GM21723 (cell line): Measurements from ENCODE around the gene SATB2.

ENCODE experiments used
- ATAC-seq: cut with Tn5 transposase; IDR thresholded peaks from one replicate; pipeline ENCODE4 v1.9.1; 2021; ENCODE audit warnings: mild to moderate bottlenecking, moderate library complexity; ENCODE audit not compliant: unreplicated experiment

SATB2 gene

GRCh38 chr2:199407421-199407820 is 50.3 kb downstream of the SATB2 start:
- no peak for ATAC-seq

- ATAC-seq = no peak
Measured at GRCh38 chr2:199405241-199405640, 52.5 kb downstream of the SATB2 start.

GRCh38 chr2:199404841-199405240 is 52.9 kb downstream of the SATB2 start:
- no peak for ATAC-seq

GRCh38 chr2:199395311-199395710 is 62.4 kb downstream of the SATB2 start:
- no peak for ATAC-seq

DNA sequence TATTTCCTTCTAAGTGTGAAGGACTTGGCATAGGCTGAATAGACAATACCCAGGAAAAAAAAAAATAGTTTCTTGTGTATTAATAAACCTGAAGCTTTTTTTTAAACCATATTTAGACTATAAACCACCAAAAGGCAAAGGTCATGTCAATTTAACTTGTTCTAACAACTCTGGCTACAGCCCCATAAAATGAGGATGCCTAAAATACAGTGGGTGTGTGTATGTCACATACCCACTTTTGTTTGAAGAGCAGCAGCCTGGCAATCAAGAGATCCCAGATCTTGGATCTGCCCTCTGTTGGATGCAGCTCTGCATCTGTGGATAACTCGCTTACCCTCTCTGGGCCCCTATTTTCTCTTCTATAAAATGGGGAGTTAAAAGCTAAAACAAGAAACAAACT is 65.4 kb downstream of the SATB2 start:
- ATAC-seq = no peak

DNA sequence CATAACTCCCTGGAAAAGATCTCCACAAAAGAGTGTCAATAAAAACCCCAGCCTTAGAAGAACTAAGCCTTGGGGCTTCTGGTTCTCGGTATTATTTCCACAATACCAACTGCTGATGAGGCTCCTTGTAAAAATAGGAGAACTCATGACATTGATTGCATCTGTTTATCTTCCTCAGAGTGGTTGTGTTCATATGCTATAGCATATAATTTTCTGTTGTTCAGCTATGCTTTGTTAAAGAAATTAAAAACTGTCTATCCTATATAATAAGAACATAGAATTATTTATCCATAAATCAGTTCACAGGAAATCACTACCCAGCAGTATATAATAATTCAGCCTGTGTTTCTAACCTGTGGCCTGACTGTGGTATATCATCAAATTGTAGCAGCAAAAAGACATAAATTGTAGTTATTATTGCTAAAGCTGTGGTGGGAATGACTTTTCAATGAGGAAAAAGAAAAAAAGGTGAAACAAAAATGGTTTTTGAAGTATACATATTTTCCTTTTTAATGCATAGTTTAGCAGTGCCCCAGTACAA is 68.9 kb downstream of the SATB2 start:
- ATAC-seq = no peak

- ATAC-seq = no peak
Measured at GRCh38 chr2:199384043-199384442, 73.7 kb downstream of the SATB2 start.

DNA sequence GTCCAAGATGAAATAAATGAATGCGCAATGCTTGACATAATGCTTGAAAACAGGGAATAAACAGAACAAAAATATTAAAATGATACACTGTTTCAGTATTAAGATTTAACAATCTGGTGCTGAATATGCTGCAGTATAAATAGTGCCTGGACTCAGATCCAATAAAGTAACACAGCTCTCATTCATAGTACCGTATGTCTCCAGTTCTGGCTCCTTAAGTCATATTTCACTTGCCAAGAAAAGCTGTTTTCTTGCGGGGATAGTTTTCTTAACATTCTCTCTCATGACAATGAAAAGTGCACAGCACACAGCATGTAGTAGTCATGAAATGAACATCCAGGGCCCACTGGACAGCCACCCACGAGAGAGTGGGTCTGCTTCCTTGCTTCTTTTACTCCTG is 74.7 kb downstream of the SATB2 start:
- ATAC-seq = no peak

DNA sequence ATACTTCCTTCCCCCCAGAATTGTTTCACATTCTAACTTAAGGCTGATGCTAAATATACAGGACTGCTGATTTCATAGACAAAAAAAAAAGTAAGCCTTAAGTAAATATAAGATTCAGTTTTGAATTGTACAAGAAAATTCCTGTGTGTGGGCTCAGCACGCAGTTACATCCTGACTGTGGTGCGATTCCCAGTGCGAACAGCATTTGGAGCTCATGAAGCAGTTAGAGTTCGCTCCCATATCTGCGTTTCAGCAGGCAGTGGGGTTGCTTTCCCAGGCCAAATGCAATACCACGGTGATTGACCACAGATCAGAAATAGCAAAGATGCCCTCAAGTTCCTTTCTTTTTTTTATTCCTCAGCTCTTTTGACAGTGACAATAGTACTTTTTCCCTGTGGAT is 75.6 kb downstream of the SATB2 start:
- no peak for ATAC-seq

GRCh38 chr2:199381531-199381930 is 76.2 kb downstream of the SATB2 start:
- ATAC-seq = no peak

DNA sequence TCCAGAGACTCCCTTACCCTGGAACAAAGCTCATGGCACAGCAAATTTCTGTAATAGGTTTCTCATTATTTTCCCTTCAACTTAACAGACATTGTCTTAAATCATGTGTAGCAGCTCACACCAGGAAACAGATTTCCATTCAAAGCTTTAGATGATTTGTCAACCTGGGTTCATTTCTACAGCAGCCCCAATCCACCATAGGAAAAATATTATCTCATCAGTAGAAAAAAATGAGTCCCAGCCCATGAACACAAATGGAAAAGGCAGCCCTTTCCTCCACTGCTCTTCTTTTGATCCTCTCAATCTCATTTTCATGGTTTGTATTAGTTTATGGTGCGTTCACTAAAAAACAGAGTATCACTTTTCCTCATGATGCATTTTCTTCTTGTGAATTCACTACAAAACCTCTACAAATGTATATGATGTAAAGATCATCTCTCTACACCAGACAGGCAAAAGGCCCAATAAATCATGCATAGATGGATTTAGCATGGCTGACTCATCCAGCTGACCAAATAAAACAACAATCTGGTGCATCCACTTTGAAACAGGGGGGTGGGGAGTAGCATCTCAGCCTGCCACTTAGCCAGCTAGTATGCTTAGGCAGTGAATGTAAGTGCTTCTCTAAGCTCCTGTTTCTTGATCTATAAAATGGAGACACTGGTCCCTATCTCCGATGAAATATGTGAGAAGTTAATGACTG is 78.6 kb downstream of the SATB2 start:
- ATAC-seq = no peak

- ATAC-seq = no peak
Measured at GRCh38 chr2:199370150-199370780, 87.5 kb downstream of the SATB2 start.

GRCh38 chr2:199366406-199366805 is 91.3 kb downstream of the SATB2 start:
- ATAC-seq = no peak

DNA sequence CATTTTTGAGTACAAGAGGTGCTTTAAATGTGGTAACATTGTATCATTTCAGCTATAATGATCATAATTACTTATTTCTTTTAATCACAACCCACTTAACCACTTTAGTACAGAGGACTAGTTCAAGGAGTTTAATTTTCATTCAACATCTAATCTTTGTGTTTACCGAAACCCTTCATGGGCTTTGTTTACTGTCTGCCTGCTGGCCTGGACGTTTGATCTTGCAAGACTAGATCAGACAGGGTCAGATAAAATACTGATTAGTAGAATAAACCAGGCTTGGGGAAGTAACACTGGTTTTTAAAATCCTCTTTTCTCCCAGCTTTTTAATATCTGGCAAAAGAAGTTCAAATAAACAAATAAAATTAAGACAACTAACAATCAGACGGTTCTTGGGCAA is 93.6 kb downstream of the SATB2 start:
- ATAC-seq = no peak

GRCh38 chr2:199356412-199356811 is 101.3 kb downstream of the SATB2 start:
- no peak for ATAC-seq

GRCh38 chr2:199348871-199349270 is 108.9 kb downstream of the SATB2 start:
- no peak for ATAC-seq

DNA sequence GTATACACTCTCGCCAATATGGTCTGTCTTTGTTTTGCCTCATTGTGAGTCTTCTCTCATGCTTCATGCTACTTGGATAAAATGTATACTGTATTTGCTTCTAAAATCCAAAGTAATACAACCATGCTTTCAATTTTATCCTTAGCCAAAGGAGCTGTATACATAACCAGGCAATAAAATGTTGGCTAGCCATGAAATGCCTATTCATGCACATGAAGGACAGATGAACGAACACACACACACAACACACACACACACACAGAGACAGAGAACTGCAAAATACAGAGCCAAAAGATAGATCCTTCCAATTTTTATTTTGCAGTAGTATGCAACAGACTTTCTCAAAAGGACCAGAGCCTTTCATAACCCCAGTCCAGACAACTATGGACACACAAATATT is 113.7 kb downstream of the SATB2 start:
- no peak for ATAC-seq

DNA sequence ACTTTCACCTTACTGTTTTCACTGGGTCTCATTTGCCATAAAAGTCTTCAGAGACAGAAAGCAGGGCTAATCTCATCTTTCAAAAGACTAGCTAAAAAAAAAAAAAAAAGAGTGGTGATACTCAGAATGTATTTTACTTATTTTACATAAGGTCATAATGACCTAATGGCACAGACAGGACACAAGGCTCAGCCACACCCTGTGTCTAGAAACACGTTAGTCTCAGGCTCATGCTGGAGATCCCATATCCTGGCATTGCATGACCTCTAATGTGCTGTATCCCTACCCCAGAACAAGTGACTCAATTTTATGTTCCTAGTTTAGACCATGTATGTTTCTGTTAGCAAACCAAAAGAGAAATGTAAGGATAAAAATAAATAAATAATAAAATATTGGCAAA is 115.4 kb downstream of the SATB2 start:
- no peak for ATAC-seq

GRCh38 chr2:199341123-199341522 is 116.6 kb downstream of the SATB2 start:
- no peak for ATAC-seq

- no peak for ATAC-seq
Measured at GRCh38 chr2:199339891-199340605, 117.7 kb downstream of the SATB2 start.

- no peak for ATAC-seq
Measured at GRCh38 chr2:199336546-199336945, 121.2 kb downstream of the SATB2 start.

DNA sequence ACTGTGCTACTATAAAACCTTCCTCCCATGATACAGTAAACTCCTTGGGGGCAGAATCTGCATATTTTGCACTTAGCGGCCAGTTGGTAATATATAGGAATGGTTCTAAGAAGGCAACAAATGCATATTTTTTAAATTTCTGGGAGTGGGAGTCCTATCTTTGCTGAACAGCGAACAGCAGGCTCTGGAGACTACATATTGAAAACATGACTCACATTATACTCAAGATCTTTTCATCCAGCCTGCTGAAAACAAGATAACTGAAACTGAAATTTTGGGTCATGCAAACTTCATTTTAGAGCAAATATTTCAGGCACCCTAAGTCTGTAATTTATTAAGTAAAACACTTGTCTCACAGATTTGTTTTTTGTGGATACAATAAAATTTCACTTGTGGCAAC is 122.2 kb downstream of the SATB2 start:
- no peak for ATAC-seq
